Activated CD8-positive, alpha-beta memory T cell treated with anti-CD3 and anti-CD28 coated beads, Interleukin-2, amount 10 ng/mL, durations not matched to agents 7 days and 5 days (primary cell): ENCODE data around the gene ABCC2. TPM values are rescaled to one million over a fixed set of nuclear protein-coding genes. Genes with fewer than 3 reads are reported as not detected.
A peak's percentile ranks its signal among the peaks of the same experiment; 100 is the strongest.
"Not testable (repeated sequence)": the region's sequence is repeated elsewhere in the genome, so short reads cannot be mapped to it uniquely, and the experiment has no call there.

Experiments used
- ATAC-seq: fragments of 150-1000 bp; cut with Tn5 transposase; one replicate; pipeline ENCODE4 v1.10.0; 2021; ENCODE audit warnings: moderate library complexity
- CTCF ChIA-PET: fragments of 350-600 bp; sonication (Branson Sonifier 250); formaldehyde crosslinking; loops from one replicate; lab custom pipeline; 2021; ENCODE audit warnings: antibody characterized with exemption; lab: Charles Lee
- DNase-seq: peaks from one replicate; pipeline ENCODE4 v3.0.0-alpha.2; 2020
- H3K27ac Mint-ChIP-seq: one replicate; pipeline ENCODE4 v1.8.0; 2021; ENCODE audit warnings: mild to moderate bottlenecking, mixed read lengths
- H3K27me3 Mint-ChIP-seq: one replicate; pipeline ENCODE4 v1.8.0; 2021; ENCODE audit warnings: mixed read lengths
- H3K36me3 Mint-ChIP-seq: one replicate; pipeline ENCODE4 v1.8.0; 2021; ENCODE audit warnings: mild to moderate bottlenecking, mixed read lengths
- H3K4me1 Mint-ChIP-seq: one replicate; pipeline ENCODE4 v1.8.0; 2021; ENCODE audit warnings: mixed read lengths
- H3K4me3 Mint-ChIP-seq: one replicate; pipeline ENCODE4 v1.8.0; 2021; ENCODE audit warnings: mild to moderate bottlenecking, moderate library complexity, mixed read lengths
- H3K9me3 Mint-ChIP-seq: one replicate; pipeline ENCODE4 v1.8.0; 2022; ENCODE audit warnings: low read depth, mixed read lengths
- total RNA-seq, 2 experiments: library from RNA; stranded (reverse); gene quantifications; one replicate each; pipeline ENCODE4 v1.2.3, GENCODE V29; 2021

Gene ABCC2
- under 1 TPM; 0.82 to 0.85 TPM for total RNA-seq

DNA sequence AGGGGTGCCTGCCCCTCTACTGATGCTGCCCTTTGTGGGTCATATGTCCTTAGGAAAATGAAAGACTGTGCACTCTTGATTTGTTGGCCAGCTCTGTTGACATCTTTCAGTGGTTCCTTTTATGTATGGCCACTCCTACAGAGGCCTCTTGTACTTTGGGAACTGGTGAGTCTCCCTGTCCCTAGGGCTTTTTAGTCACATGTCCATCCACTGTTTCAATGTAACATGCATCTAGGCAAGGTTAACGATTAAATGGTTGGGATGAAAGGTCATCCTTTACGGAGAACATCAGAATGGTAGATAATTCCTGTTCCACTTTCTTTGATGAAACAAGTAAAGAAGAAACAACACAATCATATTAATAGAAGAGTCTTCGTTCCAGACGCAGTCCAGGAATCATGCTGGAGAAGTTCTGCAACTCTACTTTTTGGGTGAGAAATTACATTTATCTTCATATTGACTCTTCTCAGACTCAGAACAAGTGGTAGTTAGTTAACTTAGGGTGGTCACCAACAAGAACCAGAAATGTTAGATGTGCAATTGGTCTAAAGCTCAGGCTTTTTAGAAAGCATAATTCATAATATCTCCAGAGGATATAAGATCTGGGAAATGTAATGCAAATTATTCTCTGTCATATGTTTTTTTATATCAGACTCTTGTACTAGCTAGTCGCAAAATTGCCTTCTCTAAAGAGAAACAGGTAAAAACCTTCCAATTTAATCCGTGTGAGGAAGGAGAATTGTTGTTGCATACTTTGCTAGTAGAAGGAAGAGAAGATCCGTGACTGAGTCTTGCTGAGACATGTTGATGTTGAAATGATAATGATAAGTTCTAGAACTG lies at the start of gene ABCC2:
Gene ABCC2 (plus strand): TSS at position 194 of the 840 bp plus-strand sequence. CDS start 205 bp downstream, at position 399.
- no peak for ATAC-seq
- Mint-ChIP-seq H3K27ac (no peak within 1 kb of the TSS), H3K27me3 (peaks cover 3% of the 10 kb centered on the region), H3K4me3 (no peak within 1 kb of the TSS), H3K36me3 (no peaks in the 10 kb centered on the region), H3K9me3 (no peaks in the 10 kb centered on the region), H3K4me1 (peaks cover 12% of the 10 kb centered on the region)
- CTCF ChIA-PET = no interaction called here
- no peak for DNase-seq

DNA sequence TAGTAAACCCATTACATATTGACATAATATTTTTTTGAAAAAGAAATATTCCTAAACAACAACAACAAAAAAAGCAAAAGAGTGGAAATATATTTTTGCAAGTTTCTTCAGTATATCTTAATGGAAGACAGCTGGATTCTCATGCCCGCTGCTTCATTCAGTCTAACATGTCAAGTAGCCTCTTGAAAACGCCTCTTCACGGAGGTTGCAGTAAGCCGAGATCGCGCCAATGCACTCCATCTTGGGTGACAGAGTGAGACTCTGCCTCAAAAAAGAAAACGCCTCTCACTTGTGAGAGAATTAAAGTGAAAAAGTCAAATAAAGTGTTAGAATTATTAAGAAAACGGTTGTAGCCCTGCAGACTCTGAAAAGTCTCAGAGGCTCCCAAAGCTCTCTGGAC lies 49.1 kb upstream of the ABCC2 start:
- no peaks in the 10 kb centered on the region for H3K27me3 Mint-ChIP-seq
- no peak for DNase-seq
- H3K9me3 Mint-ChIP-seq = no peaks in the 10 kb centered on the region
- no peak overlapping the region for H3K27ac Mint-ChIP-seq
- ATAC-seq = no peak
- CTCF ChIA-PET = interaction anchor here (1.6 to 2.2 kb wide), 3 partner anchors 10 to 276 kb away, joined by 5 to 8 read pairs (median 7); partner anchors contain the start of gene DNMBP
- H3K36me3 Mint-ChIP-seq = peaks cover 39% of the 10 kb centered on the region
- H3K4me1 Mint-ChIP-seq = peaks cover 29% of the 10 kb centered on the region
- peak overlapping the region; percentile 56 for H3K4me3 Mint-ChIP-seq

- H3K4me3 Mint-ChIP-seq, ATAC-seq, H3K27me3 Mint-ChIP-seq, DNase-seq, CTCF ChIA-PET, H3K9me3 Mint-ChIP-seq, H3K27ac Mint-ChIP-seq: not testable (repeated sequence)
- Mint-ChIP-seq H3K4me1 (peaks cover 29% of the 10 kb centered on the region), H3K36me3 (peaks cover 44% of the 10 kb centered on the region)
Observed at GRCh38 chr10:99734111-99734510, 48.3 kb upstream of the ABCC2 start.

GRCh38 chr10:99740260-99740659 lies 42.2 kb upstream of the ABCC2 start:
- CTCF ChIA-PET = no interaction called here
- Mint-ChIP-seq H3K27ac (no peak overlapping the region), H3K4me3 (no peak overlapping the region), H3K27me3 (no peaks in the 10 kb centered on the region), H3K36me3 (peaks cover 81% of the 10 kb centered on the region), H3K4me1 (peaks cover 17% of the 10 kb centered on the region), H3K9me3 (peaks cover 9% of the 10 kb centered on the region)
- ATAC-seq = no peak
- no peak for DNase-seq

GRCh38 chr10:99740933-99741559 lies 41.4 kb upstream of the ABCC2 start:
- Mint-ChIP-seq H3K27ac (no peak overlapping the region), H3K4me1 (peaks cover 13% of the 10 kb centered on the region)

GRCh38 chr10:99742254-99742653 lies 40.2 kb upstream of the ABCC2 start:
- Mint-ChIP-seq H3K4me3 (no peak overlapping the region), H3K36me3 (peaks cover 70% of the 10 kb centered on the region), H3K27ac (no peak overlapping the region), H3K4me1 (peaks cover 12% of the 10 kb centered on the region), H3K9me3 (peaks cover 9% of the 10 kb centered on the region), H3K27me3 (no peaks in the 10 kb centered on the region)
- no peak for ATAC-seq
- CTCF ChIA-PET = interaction anchor here (1.3 kb wide), 1 partner anchor 10 kb away, joined by 6 read pairs; the partner anchor contains the start of genes COX15 and CUTC
- DNase-seq = no peak

More at GRCh38 chr10:99740933-99741559, 41.4 kb upstream of the ABCC2 start:
- DNase-seq (no peak), ATAC-seq (no peak)
- Mint-ChIP-seq H3K27me3 (no peaks in the 10 kb centered on the region), H3K36me3 (peaks cover 76% of the 10 kb centered on the region), H3K4me3 (no peak overlapping the region), H3K9me3 (peaks cover 9% of the 10 kb centered on the region)
- CTCF ChIA-PET = interaction anchor here (0.6 kb wide), 1 partner anchor 182 kb away, joined by 3 read pairs; no protein-coding TSS in a partner anchor

- ATAC-seq = no peak
- peaks cover 9% of the 10 kb centered on the region for H3K9me3 Mint-ChIP-seq
- CTCF ChIA-PET = interaction anchor here (1.3 kb wide), 1 partner anchor 11 kb away, joined by 6 read pairs; the partner anchor contains the start of genes COX15 and CUTC
- H3K27ac Mint-ChIP-seq = no peak overlapping the region
- H3K36me3 Mint-ChIP-seq = peaks cover 66% of the 10 kb centered on the region
- no peaks in the 10 kb centered on the region for H3K27me3 Mint-ChIP-seq
- no peak overlapping the region for H3K4me3 Mint-ChIP-seq
- DNase-seq = no peak
- peaks cover 9% of the 10 kb centered on the region for H3K4me1 Mint-ChIP-seq
Observed at GRCh38 chr10:99742701-99743100, 39.7 kb upstream of the ABCC2 start.

DNA sequence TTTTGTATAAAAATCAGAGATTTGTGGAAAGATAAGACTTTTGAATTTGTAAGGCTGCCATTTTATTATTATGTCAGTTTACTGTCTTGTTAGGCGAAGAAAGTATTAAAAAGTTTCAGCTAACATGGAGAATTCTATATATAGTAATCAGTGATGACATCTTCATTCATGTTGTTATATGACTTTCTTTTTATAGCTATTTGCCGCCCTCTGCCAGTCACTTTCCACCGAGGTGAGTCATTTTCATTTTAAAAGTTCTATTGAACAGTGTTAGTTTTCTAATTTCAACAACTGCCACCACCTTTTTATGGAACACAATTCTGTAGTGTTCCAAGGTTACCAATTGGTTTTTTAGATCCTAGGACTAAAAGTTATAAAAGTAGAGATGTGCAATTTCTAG lies 38.6 kb upstream of the ABCC2 start:
- no peak for DNase-seq
- ATAC-seq = no peak
- no peak overlapping the region for H3K27ac Mint-ChIP-seq
- H3K36me3 Mint-ChIP-seq = peaks cover 64% of the 10 kb centered on the region
- H3K9me3 Mint-ChIP-seq = peaks cover 9% of the 10 kb centered on the region
- CTCF ChIA-PET = no interaction called here
- H3K27me3 Mint-ChIP-seq = no peaks in the 10 kb centered on the region
- H3K4me3 Mint-ChIP-seq = no peak overlapping the region
- peaks cover 9% of the 10 kb centered on the region for H3K4me1 Mint-ChIP-seq

DNA sequence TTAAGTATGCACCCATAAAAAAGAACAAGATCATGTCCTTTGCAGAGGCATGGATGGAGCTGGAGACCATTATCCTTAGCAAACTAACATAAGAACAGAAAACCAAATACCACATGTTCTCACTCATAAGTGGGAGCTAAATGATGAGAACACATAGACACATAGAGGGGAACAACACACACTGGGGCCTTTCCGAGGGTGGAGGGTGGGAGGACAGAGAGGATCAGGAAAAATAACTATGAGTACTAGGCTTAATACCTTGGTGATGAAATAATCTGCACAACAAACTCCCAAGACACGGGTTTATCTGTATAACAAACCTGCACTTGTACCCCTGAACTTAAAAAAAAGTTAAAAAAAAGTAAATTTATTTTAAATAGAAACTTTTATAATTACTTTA lies 36.3 kb upstream of the ABCC2 start:
- H3K27ac Mint-ChIP-seq, H3K4me3 Mint-ChIP-seq, H3K4me1 Mint-ChIP-seq, ATAC-seq, H3K27me3 Mint-ChIP-seq, DNase-seq, CTCF ChIA-PET, H3K9me3 Mint-ChIP-seq: not testable (repeated sequence)
- H3K36me3 Mint-ChIP-seq = peaks cover 56% of the 10 kb centered on the region

GRCh38 chr10:99748823-99749451 lies 33.5 kb upstream of the ABCC2 start:
- no peaks in the 10 kb centered on the region for H3K9me3 Mint-ChIP-seq
- H3K36me3 Mint-ChIP-seq = peaks cover 37% of the 10 kb centered on the region
- ATAC-seq (no peak), DNase-seq (no peak)
- no peak overlapping the region for H3K4me3 Mint-ChIP-seq
- CTCF ChIA-PET = no interaction called here
- no peaks in the 10 kb centered on the region for H3K4me1 Mint-ChIP-seq
- no peak overlapping the region for H3K27ac Mint-ChIP-seq
- H3K27me3 Mint-ChIP-seq = no peaks in the 10 kb centered on the region

- Mint-ChIP-seq H3K27ac (no peak overlapping the region), H3K9me3 (no peaks in the 10 kb centered on the region), H3K4me1 (no peaks in the 10 kb centered on the region), H3K27me3 (no peaks in the 10 kb centered on the region), H3K36me3 (peaks cover 43% of the 10 kb centered on the region), H3K4me3 (no peak overlapping the region)
- DNase-seq (no peak), ATAC-seq (no peak)
- CTCF ChIA-PET = no interaction called here
Observed at GRCh38 chr10:99750641-99751040, 31.8 kb upstream of the ABCC2 start.

GRCh38 chr10:99754670-99755069 lies 27.8 kb upstream of the ABCC2 start:
- CTCF ChIA-PET = interaction anchor here (1.0 kb wide), 1 partner anchor 10 kb away, joined by 6 read pairs; no protein-coding TSS in a partner anchor
- H3K4me3 Mint-ChIP-seq = no peak overlapping the region

GRCh38 chr10:99756159-99756558 lies 26.3 kb upstream of the ABCC2 start:
- CTCF ChIA-PET = interaction anchor here (1.0 kb wide), 1 partner anchor 18 kb away, joined by 3 read pairs; no protein-coding TSS in a partner anchor
- H3K4me3 Mint-ChIP-seq = no peak overlapping the region
- H3K27ac Mint-ChIP-seq = no peak overlapping the region
- DNase-seq (no peak), ATAC-seq (no peak)
- no peaks in the 10 kb centered on the region for H3K9me3 Mint-ChIP-seq
- H3K27me3 Mint-ChIP-seq = no peaks in the 10 kb centered on the region
- no peaks in the 10 kb centered on the region for H3K4me1 Mint-ChIP-seq
- H3K36me3 Mint-ChIP-seq = peaks cover 58% of the 10 kb centered on the region

More at GRCh38 chr10:99754670-99755069, 27.8 kb upstream of the ABCC2 start:
- Mint-ChIP-seq H3K9me3 (no peaks in the 10 kb centered on the region), H3K27me3 (no peaks in the 10 kb centered on the region), H3K4me1 (no peaks in the 10 kb centered on the region), H3K36me3 (peaks cover 58% of the 10 kb centered on the region), H3K27ac (no peak overlapping the region)
- ATAC-seq = no peak
- no peak for DNase-seq
